K562 (cell line): Measurements from ENCODE around the gene CCL27. TPM values are rescaled to one million over a fixed set of nuclear protein-coding genes. Genes with fewer than 3 reads are reported as not detected.

Experiments used
- ATAC-seq: fragments of 200-7000 bp; cut with Tn5 transposase; 3 replicates; pipeline ENCODE4 v1.9.1; 2020; ENCODE audit warnings: moderate library complexity
- BruUV-seq: library from RNA; stranded (reverse); fragments of 400-500 nt; replicated peaks from 2 replicates; lab custom pipeline; 2021; lab: Mats Ljungman, UMichigan
- CTCF ChIA-PET: fragments of 300-600 bp; formaldehyde crosslinking; extraction: SDS; loops from one replicate; lab custom pipeline; 2021; ENCODE audit warnings: low intra/inter-chr PET ratio; lab: Yijun Ruan, JAX
- POLR2A ChIA-PET: fragments of 300-600, 350-650 bp; sonication (Branson Sonifier 250); formaldehyde crosslinking; extraction: SDS; loops from one replicate; lab custom pipeline; 2021; ENCODE audit warnings: antibody characterized with exemption, inconsistent platforms; lab: Yijun Ruan, JAX
- DNase-seq, 4 experiments: peaks; one replicate each; pipeline versions ENCODE4 v3.0.0 to v3.0.0-alpha.2; 2011 to 2018; ENCODE audit warnings: low spot score in 3 of 4, mixed read lengths in 3 of 4; ENCODE audit errors: extremely low read depth in 1 of 4
- FAIRE-seq: peaks from 2 replicates; lab custom pipeline; 2011; peaks lifted over from hg19 to GRCh38; lab: Jason Lieb, UNC
- H2AFZ ChIP-seq: 2 replicates; pipeline ENCODE4 v1.6.0; 2011; ENCODE audit warnings: low read depth, low read length, control low read depth, inconsistent platforms
- H3K27ac ChIP-seq: fragments of 200-600 bp; 3 replicates; pipeline ENCODE4 v1.8.0; 2011; ENCODE audit warnings: low read depth, mild to moderate bottlenecking, control low read depth, inconsistent platforms, low read length, moderate library complexity, mixed read lengths; ENCODE audit errors: extremely low read depth
- H3K27me3 ChIP-seq, 2 experiments: fragments of 300-600 bp in 1 of 2; 2 replicates in 1 of 2; 3 replicates in 1 of 2; pipeline versions ENCODE4 v1.6.0 to v1.8.0; 2011; ENCODE audit warnings: inconsistent platforms in 2 of 2, low read length in 2 of 2, mild to moderate bottlenecking in 1 of 2, mixed read lengths in 1 of 2, moderate library complexity in 1 of 2; ENCODE audit not compliant: control insufficient read depth in 2 of 2, insufficient read depth in 2 of 2
- H3K36me3 ChIP-seq: fragments of 300-600 bp; 3 replicates; pipeline ENCODE4 v1.8.0; 2011; ENCODE audit warnings: mild to moderate bottlenecking, low read length, inconsistent platforms; ENCODE audit not compliant: control insufficient read depth, insufficient read depth
- H3K4me1 ChIP-seq, 2 experiments: fragments of 200-600 bp in 1 of 2; replicated peaks in 1 of 2; 2 replicates in 1 of 2; 3 replicates in 1 of 2; pipeline versions ENCODE4 v1.5.1 to v1.8.0; 2011; ENCODE audit warnings: inconsistent platforms in 2 of 2, low read length in 2 of 2, mild to moderate bottlenecking in 1 of 2, mixed read lengths in 1 of 2, moderate library complexity in 1 of 2; ENCODE audit not compliant: control insufficient read depth in 2 of 2, insufficient read depth in 2 of 2
- H3K4me2 ChIP-seq: 2 replicates; pipeline ENCODE4 v1.6.1; 2011; ENCODE audit warnings: low read length, control low read depth, inconsistent platforms, mixed read lengths; ENCODE audit not compliant: insufficient read depth
- H3K4me3 ChIP-seq: fragments of 200-600 bp; sonication (generic), shearing (Covaris generic); 2 replicates; pipeline ENCODE4 v1.5.1; 2016; ENCODE audit warnings: control low read depth, inconsistent platforms
- H3K79me2 ChIP-seq: fragments of 200-600 bp; 3 replicates; pipeline ENCODE4 v1.8.0; 2011; ENCODE audit warnings: low read length, inconsistent platforms; ENCODE audit not compliant: control insufficient read depth, insufficient read depth
- H3K9ac ChIP-seq, 2 experiments: 2 replicates each; pipeline versions ENCODE4 v1.6.0 to v1.6.1; 2011; ENCODE audit warnings: low read depth in 2 of 2, low read length in 2 of 2, control low read depth in 1 of 2, inconsistent platforms in 1 of 2, mild to moderate bottlenecking in 1 of 2, mixed read lengths in 1 of 2; ENCODE audit not compliant: insufficient read depth in 1 of 2
- H3K9me1 ChIP-seq: one replicate; pipeline ENCODE4 v1.6.0; 2011; ENCODE audit warnings: inconsistent platforms, mild to moderate bottlenecking, low read length, moderate library complexity; ENCODE audit not compliant: control insufficient read depth, insufficient read depth
- H3K9me3 ChIP-seq: replicated peaks from 2 replicates; pipeline ENCODE4 v1.5.1; 2011; ENCODE audit warnings: low read depth, low read length, inconsistent platforms; ENCODE audit not compliant: control insufficient read depth, insufficient read depth
- H4K20me1 ChIP-seq: replicated peaks from 2 replicates; pipeline ENCODE4 v1.6.1; 2011; ENCODE audit warnings: low read length, inconsistent platforms, mixed read lengths; ENCODE audit not compliant: control insufficient read depth, insufficient read depth
- ETS2 ChIP-seq: IDR thresholded peaks from 2 replicates; pipeline ENCODE4 v1.6.1; 2016; ENCODE audit warnings: borderline replicate concordance, missing genetic modification characterization, mild to moderate bottlenecking, moderate library complexity, missing compliant biosample characterization; ENCODE audit not compliant: poor library complexity, severe bottlenecking
- ZNF146 ChIP-seq: IDR thresholded peaks from one replicate; pipeline ENCODE4 v1.6.1; 2018; ENCODE audit warnings: missing compliant biosample characterization; ENCODE audit not compliant: unreplicated experiment
- WGBS: fragments of 100-300 bp; shearing (Covaris generic); methylation state at CpG from one replicate; pipeline ENCODE4 v1.1.6; 2016; ENCODE audit warnings: low coverage, mixed read lengths; ENCODE audit not compliant: insufficient coverage; ENCODE audit errors: missing lambda C conversion rate; 5-methylcytosine and 5-hydroxymethylcytosine counted together
- in situ Hi-C: fragments of 300-500 bp; cut with MboI; formaldehyde crosslinking; loops from 4 replicates; pipeline ENCODE4 v1.15.0; 2018; ENCODE audit warnings: inconsistent platforms, mixed read lengths
- intact Hi-C: fragments of 100-400 bp; cut with micrococcal nuclease; formaldehyde crosslinking; loops from 2 replicates; pipeline ENCODE4 v1.14.2; 2022
- polyA plus RNA-seq, 8 experiments: library from polyadenylated mRNA; depleted of rRNA in 4 of 8; stranded (reverse) in 5 of 8; unstranded in 3 of 8; fragments of >200 nt; fragmentation: Nextera tagmentation in 2 of 8; fragmentation: Illumina TruSeq in 1 of 8; extraction: Ambion mirVana in 2 of 8; extraction: Trizol in 1 of 8; gene quantifications; 2 replicates each; pipeline versions ENCODE4 v1.2.1 to v1.2.3, GENCODE V29; 2011 to 2014; ENCODE audit warnings: inconsistent platforms in 1 of 8, missing spikeins in 1 of 8
- total RNA-seq, 7 experiments: library from RNA; depleted of rRNA in 6 of 7; stranded (reverse); fragments of >200 nt in 6 of 7; fragmentation: Illumina TruSeq in 2 of 7; extraction: Trizol in 2 of 7; gene quantifications; 2 replicates each; pipeline versions ENCODE4 v1.2.1 to v1.2.3, GENCODE V29; 2011 to 2021; ENCODE audit warnings: low replicate concordance in 1 of 7
- TF ChIP-seq, protein P1 (sequence below), 2 experiments: fragments of 450-650 bp; IDR thresholded peaks; 2 replicates each; pipeline ENCODE4 v1.6.1; 2018; ENCODE audit warnings: mild to moderate bottlenecking in 2 of 2, low read depth in 1 of 2; ENCODE audit not compliant: partially characterized antibody in 2 of 2
- TF ChIP-seq, protein P2 (sequence below): fragments of 250-450 bp; sonication (Bioruptor Pico); IDR thresholded peaks from 2 replicates; pipeline ENCODE4 v1.4.0; 2020; ENCODE audit warnings: mild to moderate bottlenecking

Gene CCL27
- total and polyA plus RNA-seq, 9 of the 15 experiments (the other 6 are each of a cell fraction or from before 2014, with no cell fraction given), result 0.10 to 0.53 (median 0.27) TPM; not detected in 5

DNA sequence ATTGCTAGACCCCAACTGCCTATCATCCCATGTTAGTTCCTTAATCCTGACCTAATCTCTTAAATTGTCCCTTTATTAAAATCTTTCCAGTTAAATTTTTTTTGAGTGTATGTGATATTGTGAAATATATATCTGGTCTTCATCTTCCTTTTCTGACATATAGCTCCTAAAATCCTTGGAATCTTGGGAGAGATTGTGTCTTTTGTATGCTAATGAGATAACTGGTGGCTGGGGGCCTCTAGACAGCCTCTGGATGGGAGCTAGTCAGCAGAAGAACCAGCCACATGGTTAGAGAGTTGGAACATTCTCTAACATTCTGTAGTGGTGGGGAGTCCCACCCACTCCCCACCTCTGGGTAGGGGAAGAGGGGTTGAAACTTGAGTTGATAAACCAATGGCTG is 32.4 kb upstream of the CCL27 start (continued):
- no peak for TF ChIP-seq ETS2 (tag)
- TF ChIP-seq, protein P1, sequence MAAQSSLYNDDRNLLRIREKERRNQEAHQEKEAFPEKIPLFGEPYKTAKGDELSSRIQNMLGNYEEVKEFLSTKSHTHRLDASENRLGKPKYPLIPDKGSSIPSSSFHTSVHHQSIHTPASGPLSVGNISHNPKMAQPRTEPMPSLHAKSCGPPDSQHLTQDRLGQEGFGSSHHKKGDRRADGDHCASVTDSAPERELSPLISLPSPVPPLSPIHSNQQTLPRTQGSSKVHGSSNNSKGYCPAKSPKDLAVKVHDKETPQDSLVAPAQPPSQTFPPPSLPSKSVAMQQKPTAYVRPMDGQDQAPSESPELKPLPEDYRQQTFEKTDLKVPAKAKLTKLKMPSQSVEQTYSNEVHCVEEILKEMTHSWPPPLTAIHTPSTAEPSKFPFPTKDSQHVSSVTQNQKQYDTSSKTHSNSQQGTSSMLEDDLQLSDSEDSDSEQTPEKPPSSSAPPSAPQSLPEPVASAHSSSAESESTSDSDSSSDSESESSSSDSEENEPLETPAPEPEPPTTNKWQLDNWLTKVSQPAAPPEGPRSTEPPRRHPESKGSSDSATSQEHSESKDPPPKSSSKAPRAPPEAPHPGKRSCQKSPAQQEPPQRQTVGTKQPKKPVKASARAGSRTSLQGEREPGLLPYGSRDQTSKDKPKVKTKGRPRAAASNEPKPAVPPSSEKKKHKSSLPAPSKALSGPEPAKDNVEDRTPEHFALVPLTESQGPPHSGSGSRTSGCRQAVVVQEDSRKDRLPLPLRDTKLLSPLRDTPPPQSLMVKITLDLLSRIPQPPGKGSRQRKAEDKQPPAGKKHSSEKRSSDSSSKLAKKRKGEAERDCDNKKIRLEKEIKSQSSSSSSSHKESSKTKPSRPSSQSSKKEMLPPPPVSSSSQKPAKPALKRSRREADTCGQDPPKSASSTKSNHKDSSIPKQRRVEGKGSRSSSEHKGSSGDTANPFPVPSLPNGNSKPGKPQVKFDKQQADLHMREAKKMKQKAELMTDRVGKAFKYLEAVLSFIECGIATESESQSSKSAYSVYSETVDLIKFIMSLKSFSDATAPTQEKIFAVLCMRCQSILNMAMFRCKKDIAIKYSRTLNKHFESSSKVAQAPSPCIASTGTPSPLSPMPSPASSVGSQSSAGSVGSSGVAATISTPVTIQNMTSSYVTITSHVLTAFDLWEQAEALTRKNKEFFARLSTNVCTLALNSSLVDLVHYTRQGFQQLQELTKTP (IDR thresholded peaks at IDR 0.05; ENCODE audit: low read depth in 1 of 2, partially characterized antibody in 2 of 2), result no peak
- TF ChIP-seq, all 486 proteins: peak for 0

DNA sequence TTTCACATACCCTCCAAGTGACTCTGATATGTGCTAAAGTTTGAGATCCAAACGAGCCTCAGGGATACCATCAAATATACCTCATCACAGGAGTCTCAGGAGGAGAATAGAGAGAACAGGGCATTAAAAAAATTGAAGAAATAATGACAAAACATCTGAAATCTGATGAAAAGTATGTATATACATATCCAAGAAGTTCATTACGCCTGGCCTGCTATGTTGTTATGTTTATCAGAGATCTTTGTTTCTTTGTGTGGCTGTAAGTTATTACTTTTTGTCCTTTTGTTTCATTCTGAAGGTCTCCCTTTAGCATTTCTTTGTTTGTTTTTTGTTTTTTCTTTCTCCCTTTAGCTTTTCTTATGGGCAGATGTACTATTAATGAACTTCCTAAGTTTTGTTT is 31.1 kb upstream of the CCL27 start:
- H2AFZ ChIP-seq, result no peak overlapping the region
- in situ Hi-C loops, result no loop called here
- H3K27ac ChIP-seq, result no peak overlapping the region
- BruUV-seq, result no TSS peak
- TF ChIP-seq, protein P2, sequence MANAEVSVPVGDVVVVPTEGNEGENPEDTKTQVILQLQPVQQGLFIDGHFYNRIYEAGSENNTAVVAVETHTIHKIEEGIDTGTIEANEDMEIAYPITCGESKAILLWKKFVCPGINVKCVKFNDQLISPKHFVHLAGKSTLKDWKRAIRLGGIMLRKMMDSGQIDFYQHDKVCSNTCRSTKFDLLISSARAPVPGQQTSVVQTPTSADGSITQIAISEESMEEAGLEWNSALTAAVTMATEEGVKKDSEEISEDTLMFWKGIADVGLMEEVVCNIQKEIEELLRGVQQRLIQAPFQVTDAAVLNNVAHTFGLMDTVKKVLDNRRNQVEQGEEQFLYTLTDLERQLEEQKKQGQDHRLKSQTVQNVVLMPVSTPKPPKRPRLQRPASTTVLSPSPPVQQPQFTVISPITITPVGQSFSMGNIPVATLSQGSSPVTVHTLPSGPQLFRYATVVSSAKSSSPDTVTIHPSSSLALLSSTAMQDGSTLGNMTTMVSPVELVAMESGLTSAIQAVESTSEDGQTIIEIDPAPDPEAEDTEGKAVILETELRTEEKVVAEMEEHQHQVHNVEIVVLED, result no peak
- no peak for TF ChIP-seq ZNF146 (CRISPR knock-in tag)
- H3K27me3 ChIP-seq, result no peaks in the 10 kb centered on the region; a peak in 1 of 5 replicates
- no peak overlapping the region for H3K4me3 ChIP-seq
- ATAC-seq, result no peak
- intact Hi-C loops, result no loop called here
- WGBS, result 0% methylated on average over 2 of the region's 2 CpGs
- H3K9me3 ChIP-seq, result no peaks in the 10 kb centered on the region
- ChIA-PET POLR2A (no interaction called here), CTCF (no interaction called here)
- H3K9me1 ChIP-seq, result no peaks in the 10 kb centered on the region
- no peak for FAIRE-seq
- no peaks in the 10 kb centered on the region for H3K36me3 ChIP-seq
- H3K4me2 ChIP-seq, result no peak overlapping the region
- H3K4me1 ChIP-seq, result no peaks in the 10 kb centered on the region
- DNase-seq, result no peak
- no peak overlapping the region for H3K9ac ChIP-seq
- H4K20me1 ChIP-seq, result peaks cover 3% of the 10 kb centered on the region; the same call in 1 of the 2 replicates
- H3K79me2 ChIP-seq, result no peaks in the 10 kb centered on the region
